ENCODE results near the gene IL1RAPL1.

Gene IL1RAPL1

DNA sequence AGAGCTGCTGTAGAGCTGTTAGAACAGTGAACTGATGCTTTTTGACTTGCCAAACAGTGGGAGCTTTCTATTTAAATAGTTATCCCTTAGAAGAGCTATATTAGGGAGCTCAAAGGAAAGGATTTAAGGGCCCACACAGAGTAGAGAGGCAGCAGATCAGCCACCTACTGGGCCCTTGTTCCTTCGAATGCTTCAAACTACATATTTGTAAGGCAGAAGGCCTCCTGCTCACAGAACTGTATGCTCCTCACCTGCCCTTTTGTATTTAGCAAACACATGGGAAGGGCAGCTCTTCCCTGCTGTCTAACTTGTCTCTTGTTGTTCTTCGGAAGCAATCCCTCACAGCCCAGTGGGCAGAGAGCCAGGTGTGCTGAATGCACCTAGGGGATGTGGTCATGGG, 38.0 kb downstream of the IL1RAPL1 start:
- FAIRE-seq, result no peak
- no peak for DNase-seq (ENCODE audit: insufficient read length, low spot score)

DNA sequence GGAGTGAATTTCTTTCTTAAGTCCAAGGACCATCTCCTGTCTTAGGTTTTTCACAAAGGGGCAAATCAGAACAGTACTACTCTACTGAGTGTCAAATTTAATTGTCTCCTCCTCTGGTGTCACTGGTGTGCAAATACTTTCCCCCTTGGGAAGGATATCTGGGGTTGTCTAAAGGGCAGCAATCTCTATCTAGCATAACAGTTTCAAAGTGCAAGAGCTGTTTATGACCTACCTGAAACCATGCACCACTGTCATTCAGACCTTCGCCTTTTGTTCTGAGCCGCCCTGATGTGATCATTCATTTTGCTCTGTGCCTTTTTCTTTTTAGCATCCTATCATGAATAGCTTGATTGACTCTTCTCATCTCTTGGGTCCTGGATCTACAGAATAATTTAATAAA, 39.3 kb downstream of the IL1RAPL1 start:
- no peak for DNase-seq (ENCODE audit: insufficient read length, low spot score)
- FAIRE-seq, result no peak

DNA sequence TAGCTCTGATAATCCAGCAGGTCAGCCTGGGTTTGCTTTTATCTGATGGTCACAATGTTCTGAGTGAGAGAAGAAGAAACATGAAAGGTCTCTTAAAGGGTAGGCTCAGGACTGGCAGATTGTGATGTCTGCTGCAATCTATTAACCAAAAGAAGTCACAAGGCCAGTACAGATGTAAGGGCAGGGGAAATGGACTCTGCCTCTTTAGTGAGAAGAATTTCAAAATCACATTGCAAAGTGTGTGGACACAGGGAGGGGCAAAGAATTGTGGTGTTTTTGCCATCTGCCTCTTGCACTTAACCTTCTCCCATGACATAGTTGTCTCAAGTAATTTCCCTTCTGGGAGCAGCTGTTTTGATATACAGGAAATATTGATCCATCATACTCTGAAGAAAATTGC, 40.9 kb downstream of the IL1RAPL1 start:
- FAIRE-seq (no peak), DNase-seq (ENCODE audit: insufficient read length, low spot score) (no peak)

DNA sequence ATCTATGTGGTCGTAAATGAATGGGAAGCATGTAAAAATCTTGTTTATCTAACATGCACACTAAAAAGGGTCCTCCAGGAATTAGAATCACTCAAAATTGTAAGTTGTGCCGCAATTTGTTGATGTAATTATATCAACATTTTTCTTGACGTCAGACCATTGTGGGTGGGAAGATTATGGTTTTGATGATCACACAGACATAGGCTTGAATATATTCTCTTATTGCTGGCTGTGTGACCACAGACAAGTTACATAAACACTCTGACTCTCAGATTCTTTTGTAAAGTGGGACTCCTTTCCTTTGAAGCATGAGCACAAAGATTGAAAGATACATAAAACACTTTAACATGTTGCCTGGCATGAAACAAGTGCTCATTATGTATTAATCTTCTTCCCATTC, 51.5 kb downstream of the IL1RAPL1 start:
- no peak for DNase-seq (ENCODE audit: insufficient read length, low spot score)
- no peak for FAIRE-seq

DNA sequence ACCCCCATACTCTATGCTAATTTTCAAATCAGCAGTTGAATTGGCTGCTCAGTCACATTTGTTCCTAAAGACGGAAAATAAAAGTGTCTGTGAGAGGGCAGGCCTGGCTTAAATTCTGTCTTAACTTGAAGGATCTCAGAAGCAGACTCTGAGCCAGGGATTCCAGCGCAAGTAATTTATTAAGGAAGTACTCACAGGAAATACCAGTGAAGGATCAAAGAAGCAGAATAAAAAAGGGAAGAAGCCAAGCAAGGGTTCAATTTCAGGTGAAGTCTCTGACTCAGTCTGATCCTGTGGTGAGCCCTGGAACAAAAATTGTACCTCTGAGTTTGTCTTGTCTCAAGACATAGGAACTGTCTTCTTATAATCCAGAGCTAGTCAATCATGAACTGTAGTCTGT, 52.2 kb downstream of the IL1RAPL1 start:
- FAIRE-seq (no peak), DNase-seq (ENCODE audit: insufficient read length, low spot score) (no peak)

DNA sequence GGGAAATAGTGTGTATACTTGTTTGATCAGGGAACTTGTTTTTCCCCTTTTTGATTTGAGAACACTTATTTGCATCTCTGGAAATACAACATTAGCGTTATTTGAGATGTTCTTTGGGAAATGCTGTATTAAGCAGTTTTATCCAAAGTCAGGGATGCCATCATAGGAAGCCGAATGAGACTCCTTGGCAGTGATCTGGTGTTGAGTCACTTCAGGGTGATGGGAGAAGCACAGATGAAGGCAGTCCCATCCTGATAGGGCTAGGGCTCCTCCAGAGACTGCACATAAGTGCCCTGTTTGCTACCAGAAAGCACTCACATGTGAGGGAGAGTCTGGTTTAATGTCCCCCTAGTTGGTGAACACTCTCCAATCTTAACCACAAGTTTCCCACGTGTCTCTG, 62.3 kb downstream of the IL1RAPL1 start:
- FAIRE-seq (no peak), DNase-seq (ENCODE audit: insufficient read length, low spot score) (no peak)

DNA sequence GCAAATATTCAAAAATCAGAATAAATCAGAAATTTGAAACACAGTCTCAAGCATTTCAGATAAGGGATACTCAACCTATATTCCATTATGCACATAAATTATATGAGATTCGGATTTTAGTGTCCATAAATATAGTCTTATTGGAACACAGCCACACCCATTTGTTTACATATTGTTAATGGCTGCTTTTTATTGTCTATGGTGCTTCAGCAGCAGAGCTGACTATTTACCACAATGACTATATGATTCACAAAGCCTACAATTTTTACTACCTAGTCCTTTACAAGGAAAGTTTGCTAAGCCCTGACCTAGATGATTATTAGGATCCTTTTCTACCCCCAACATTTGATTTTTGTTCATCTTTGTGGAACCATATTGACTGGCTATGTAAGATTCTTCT, 63.9 kb downstream of the IL1RAPL1 start:
- DNase-seq (ENCODE audit: insufficient read length, low spot score), result no peak
- no peak for FAIRE-seq

DNA sequence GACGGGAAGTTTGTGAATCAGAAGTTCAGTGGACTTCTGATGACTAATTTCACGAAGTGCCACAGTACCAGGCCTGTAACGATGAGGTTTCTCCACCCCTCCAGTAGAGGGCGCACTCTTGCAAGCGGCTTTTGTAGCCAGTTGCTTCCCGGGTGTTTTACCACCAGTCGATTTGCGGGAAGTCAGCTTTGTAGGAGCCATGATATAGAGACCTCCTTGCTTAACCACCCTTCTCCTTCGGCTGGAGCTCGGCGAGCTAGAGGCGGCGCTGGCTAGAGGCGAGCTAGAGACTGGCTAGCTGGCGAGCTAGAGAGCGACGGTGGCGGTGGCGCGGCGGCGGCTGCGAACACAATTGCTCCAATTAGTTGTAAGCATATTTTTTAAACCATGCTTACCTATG, 72.0 kb downstream of the IL1RAPL1 start:
- FAIRE-seq, result no peak
- no peak for DNase-seq (ENCODE audit: insufficient read length, low spot score)

DNA sequence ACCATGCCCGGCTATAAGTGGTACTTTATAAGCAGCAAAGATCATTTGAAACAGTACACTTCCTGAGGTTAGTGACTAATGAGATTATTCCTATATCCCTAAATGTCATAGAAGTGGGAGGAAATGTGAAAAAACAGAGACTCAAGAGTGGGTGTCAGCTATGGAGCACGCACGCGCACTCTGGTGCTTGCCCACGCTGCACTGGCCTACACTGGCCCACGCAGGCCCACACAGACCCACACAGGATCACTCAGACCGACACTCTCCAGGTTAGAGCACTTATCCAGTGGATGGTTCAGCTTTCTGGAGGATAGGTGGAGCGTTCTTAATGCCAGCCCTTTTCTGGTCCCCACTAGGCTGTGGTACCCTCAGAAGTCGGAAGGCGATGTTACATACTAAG, 78.5 kb downstream of the IL1RAPL1 start:
- FAIRE-seq (no peak), DNase-seq (ENCODE audit: insufficient read length, low spot score) (no peak)

DNA sequence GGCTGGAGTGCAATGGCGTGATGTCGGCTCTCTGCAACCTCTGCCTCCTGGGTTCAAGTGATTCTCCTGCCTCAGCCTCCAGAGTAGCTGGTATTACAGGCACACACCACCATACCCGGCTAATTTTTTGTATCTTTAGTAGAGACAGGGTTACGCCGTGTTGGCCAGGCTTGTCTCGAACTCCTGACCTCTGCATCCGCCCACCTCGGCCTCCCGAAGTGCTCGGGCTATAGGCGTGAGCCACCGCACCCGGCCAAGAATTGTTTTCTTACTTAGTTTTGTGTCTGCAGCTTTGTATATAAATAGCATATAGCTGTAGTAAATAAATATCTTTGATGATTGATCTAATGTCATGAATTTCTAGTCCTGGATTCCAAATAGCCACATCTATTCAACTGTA, 81.1 kb downstream of the IL1RAPL1 start:
- FAIRE-seq, result no peak
- no peak for DNase-seq (ENCODE audit: insufficient read length, low spot score)

DNA sequence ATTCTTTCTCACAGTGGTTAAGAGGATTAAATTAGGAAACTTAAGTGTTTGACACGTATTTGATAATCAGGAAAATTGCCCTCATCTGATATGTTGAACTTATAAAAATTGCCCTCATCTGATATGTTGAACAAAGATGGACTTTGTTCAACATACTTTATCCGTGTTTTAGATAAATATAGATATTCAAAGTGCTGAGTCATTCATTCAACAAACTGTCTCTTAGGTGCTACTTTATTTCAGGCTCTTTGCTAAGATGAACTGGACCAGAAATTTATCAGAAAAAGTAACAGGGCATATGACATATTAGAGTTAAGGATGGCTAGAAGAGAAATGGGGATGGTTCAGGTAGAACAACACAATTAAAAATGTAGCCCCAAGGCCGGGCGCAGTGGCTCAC, 81.7 kb downstream of the IL1RAPL1 start:
- DNase-seq (ENCODE audit: insufficient read length, low spot score) (no peak), FAIRE-seq (no peak)

DNA sequence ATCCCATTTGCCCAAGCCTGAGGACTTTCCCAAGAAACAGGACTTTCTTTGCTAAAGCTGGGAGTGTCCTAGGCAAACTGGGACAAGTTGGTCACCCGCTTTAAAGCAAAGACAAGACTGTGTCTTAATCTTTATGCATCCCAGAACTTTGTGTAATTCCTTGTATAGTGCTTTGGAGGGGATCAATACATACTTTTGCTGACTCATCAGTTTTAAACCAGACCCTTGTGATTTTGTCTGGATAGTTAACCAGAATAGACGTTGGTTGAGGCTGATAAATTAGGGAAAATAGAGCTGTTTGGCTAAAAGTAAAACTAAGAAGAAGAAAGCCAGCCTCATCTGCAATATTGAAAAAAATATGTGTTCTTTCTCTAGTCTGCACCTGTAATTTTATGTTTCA, 82.8 kb downstream of the IL1RAPL1 start:
- FAIRE-seq (no peak), DNase-seq (ENCODE audit: insufficient read length, low spot score) (no peak)

DNA sequence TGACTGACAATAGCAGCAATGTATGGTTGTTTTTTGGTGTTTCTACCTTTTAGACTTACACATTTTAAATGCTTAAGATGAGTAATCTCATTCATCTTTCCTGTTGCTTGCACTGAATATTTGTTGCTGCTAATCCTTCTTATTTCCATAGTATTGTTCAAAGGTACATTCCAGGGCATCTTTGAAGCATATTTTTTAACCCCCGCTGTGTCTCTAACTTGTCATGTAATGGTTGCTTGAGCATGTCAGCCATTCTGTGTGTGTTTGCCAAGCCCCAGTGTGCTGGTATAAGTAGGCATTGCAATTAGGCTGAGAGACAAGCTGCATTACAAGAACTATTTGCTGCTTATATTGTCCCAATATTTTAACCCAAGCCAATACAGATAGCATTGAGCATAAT, 87.9 kb downstream of the IL1RAPL1 start:
- FAIRE-seq, result no peak
- no peak for DNase-seq (ENCODE audit: insufficient read length, low spot score)

DNA sequence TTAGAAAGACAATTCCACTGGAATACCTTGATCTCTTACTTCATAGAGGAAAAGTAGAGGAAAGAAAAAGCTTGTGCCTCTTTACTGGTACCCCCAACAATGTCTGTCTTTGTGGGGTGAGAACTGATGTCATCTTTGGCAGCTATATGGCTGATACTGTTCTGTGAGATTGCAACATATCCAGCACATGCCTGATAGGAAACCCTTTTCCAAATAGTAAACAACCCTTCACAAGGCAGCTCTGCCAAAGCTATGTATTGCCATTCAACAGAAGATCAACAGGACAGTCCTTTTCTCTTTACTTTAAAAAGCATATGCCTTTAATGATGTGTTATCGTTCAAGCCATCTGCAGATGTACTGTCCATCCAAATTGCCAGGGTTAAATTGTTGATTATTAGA, 105.9 kb downstream of the IL1RAPL1 start:
- DNase-seq (ENCODE audit: insufficient read length, low spot score) (no peak), FAIRE-seq (no peak)

DNA sequence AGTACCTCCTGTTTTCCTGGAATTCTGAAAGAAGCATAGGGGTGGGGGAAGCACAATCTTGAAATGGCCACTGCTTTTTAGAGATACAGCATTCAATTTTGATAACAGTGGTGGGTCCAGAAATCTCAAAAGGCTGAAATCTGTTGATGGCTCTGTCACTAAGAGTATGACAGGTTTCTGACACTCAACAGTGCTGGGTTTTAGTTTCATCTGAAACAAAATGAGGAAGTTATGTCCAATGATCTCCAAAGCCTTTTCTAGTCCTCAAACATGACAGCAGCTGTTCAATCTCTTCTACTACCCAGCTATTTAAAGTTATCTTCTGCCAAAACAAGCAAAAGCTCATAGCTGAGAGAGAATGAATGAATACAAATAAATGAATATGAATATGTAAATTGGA, 110.5 kb downstream of the IL1RAPL1 start:
- DNase-seq (ENCODE audit: insufficient read length, low spot score), result no peak
- FAIRE-seq, result no peak

DNA sequence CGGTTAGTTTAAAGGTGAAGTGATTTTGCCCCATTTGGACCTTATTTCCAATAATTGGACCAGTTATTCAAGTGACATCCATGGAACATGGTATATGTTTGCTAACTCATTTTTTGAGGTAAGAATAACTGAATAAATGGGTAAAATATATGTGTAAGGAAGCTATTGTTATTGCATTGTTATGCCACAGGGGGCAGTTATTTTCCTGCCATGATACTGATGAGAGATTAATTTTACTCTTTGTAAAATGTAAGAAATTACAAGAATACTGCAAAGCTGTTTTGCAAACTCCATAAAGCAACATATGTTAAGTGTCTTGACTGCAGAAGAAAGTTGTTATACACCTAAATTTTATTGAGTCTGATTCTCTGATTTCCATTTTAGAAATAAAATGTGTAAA, 114.0 kb downstream of the IL1RAPL1 start:
- FAIRE-seq (no peak), DNase-seq (ENCODE audit: insufficient read length, low spot score) (no peak)

DNA sequence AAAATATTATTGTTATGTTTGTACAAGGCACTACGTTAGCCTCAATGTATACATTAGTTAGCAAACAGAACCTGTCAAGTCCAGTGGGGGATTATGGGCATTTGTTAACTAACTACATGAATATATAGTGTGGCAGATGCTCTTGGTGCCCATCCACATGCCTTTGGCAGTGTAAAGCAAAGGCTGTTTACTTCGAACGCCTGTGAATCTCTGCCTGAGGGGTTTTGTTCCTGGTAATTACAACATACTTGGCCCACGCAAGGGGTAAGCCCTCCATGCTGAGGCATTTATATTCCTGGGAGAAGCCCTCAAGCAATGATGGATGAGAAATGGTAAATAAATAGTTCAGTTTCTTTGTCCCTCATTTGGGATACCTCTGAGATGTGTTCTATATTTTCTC, 119.7 kb downstream of the IL1RAPL1 start:
- no peak for DNase-seq (ENCODE audit: insufficient read length, low spot score)
- no peak for FAIRE-seq

DNA sequence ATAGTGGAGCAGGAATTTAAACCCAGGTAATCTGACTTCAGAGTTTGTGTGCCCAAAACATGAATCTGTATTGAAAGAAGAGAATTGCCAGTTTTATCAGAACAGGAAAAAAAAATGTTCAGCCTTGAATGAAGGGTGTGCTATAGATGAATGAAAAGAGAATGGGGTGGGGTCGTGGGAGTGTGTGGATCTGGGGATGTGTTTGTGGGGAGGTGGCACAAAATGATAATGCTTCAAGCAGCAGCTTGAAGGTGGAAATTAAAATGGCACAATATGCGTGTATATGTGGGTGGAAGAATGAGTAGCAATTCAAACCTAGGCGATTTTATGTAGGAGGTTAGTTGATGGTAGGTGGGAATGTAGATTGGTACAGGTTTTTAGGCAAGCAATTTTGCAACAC, 122.2 kb downstream of the IL1RAPL1 start:
- DNase-seq (ENCODE audit: insufficient read length, low spot score) (no peak), FAIRE-seq (no peak)

DNA sequence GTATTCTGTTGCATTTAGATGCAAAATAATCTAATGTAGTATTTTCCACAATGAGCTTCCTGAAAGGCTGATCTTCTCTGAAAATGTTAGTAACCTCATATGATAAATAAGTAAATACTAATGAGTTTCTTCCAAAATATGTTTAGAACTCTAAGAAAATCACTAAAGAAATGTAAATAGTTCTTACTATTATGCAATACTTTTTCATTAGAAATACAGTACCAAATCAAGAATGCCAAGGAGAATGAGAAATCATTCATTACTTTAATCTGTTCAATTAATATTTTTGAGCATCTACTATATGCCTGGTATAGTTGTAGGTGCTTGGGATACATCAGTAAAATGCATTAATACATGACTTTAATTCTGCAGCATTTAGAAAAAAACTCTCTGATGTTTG, 130.6 kb downstream of the IL1RAPL1 start:
- DNase-seq (ENCODE audit: insufficient read length, low spot score) (no peak), FAIRE-seq (no peak)

DNA sequence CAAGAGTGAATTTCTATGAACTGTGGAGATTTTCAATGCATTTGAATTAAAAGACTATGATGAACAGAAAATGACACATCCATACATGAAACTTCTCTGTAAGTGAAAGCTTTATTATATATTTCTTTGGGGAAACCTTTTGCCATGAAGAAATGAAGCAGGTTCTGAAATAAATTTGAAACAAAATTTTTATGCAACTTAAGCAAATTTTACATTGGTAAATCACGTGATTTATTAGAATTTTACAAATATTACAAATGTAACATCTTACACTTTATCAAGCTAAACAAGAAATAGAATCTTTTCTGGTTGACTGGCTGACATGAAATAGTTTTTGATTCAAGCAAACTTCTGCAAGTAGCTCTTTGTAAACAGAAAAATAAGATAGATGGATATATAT, 131.2 kb downstream of the IL1RAPL1 start:
- DNase-seq (ENCODE audit: insufficient read length, low spot score) (no peak), FAIRE-seq (no peak)

DNA sequence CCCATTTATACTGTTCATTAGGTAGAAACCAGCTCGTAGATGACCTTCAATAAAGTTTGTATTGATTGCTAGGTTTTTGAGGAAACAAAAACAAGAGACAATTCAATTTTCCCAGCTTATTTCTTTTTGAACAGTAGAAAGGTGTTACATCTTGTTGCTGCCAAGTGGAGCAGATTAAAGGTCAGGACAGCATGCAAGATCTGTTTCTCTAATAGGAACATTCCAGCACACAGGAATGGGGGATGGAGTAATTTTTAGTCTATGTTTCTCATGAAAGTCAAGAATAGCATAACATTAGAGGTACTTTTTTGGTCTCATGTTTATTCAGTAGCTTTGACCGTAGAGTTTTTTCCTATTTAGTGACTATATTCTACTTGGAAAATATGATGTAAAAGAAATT, 132.4 kb downstream of the IL1RAPL1 start:
- FAIRE-seq (no peak), DNase-seq (ENCODE audit: insufficient read length, low spot score) (no peak)

DNA sequence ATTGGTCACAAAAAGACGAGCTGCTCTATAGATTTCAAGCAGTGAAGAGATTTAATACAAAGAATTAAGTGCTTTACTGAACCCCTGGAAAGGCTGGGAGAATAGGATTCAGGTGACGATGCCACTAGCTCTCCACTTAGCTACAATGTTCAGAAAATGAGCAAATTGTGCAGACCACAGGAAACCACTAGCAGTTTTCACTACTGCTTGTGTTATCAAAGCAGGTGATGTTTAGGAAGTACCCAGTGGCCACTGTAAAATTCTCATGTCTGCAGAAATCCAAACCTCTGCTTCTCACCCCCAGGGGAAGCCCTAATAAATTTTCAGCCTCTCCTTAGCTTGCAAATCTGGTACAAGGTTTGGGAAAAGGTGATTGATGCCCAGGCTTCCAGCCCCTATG, 165.1 kb downstream of the IL1RAPL1 start:
- DNase-seq (ENCODE audit: insufficient read length, low spot score), result no peak

DNA sequence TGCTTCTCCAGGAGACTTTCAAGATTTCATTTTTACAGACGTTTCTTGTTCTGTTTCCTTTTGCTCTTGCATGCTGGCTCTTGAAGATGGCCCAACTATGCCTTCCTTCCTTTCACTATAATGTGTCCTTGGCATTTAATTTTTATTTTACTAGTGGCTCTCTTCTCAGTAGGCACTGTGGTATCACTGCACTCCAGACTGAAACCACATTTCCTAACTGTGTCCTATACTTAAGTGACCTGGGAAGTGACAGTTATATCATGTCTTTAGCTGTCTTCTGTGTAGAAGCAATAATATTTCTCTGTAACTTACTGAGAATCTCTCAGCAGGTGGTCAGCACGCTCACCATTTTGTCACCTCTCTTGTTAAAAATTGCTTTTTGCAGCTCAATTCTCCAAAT, 168.9 kb downstream of the IL1RAPL1 start:
- FAIRE-seq, result no peak
- no peak for DNase-seq (ENCODE audit: insufficient read length, low spot score)

More for the DNA sequence above, 165.1 kb downstream of the IL1RAPL1 start:
- no peak for FAIRE-seq

DNA sequence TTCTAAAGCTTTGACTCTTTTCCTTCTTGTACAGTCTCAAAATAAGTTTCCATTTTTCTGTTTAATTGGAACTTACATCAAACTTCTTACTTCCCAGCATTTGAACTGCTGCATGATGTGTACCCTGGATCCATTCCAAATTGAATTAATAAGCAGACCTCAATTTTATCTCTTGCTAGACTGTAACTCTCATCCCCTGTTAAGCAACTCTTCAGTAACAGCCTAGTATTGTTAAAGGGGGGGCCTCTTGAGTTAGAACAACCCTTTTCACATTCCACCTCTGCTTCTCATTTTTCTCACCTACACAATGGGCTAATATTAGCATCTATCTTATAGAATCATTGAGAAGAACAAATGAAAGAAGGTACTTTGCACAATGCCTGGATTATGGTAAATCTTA, 169.4 kb downstream of the IL1RAPL1 start:
- no peak for DNase-seq (ENCODE audit: insufficient read length, low spot score)
- FAIRE-seq, result no peak
